Activated CD8-positive, alpha-beta memory T cell treated with anti-CD3 and anti-CD28 coated beads for 48 hours (primary cell): Measurements from ENCODE around the gene SMC1B.
"Not testable (repeated sequence)": the region's sequence is repeated elsewhere in the genome, so short reads cannot be mapped to it uniquely, and the experiment has no call there.

Experiments used
- DNase-seq, 3 experiments: peaks; one replicate each; pipeline ENCODE4 v3.0.0-alpha.2; 2020; ENCODE audit warnings: low read depth in 2 of 3, low spot score in 2 of 3

Gene SMC1B

DNA sequence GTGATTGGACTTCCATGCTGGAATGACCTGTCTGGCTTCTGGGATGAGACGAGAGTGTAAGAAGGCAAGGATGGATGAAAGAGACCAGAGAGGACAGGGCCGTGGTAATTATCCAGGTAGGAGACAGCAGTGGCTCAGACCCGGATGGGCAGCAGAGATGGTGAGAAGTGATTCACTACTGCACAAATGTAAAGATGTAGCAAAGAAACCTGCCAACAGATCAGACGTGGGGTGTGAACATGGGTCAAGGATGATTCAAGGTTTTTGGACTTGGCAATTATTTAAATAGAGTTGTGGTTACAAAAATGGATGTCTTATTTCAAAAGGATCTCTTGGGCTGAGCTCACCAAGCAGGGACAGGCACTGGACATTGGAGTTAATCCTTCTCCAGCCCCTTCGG, 32.8 kb upstream of the SMC1B start:
- DNase-seq = no peak

DNA sequence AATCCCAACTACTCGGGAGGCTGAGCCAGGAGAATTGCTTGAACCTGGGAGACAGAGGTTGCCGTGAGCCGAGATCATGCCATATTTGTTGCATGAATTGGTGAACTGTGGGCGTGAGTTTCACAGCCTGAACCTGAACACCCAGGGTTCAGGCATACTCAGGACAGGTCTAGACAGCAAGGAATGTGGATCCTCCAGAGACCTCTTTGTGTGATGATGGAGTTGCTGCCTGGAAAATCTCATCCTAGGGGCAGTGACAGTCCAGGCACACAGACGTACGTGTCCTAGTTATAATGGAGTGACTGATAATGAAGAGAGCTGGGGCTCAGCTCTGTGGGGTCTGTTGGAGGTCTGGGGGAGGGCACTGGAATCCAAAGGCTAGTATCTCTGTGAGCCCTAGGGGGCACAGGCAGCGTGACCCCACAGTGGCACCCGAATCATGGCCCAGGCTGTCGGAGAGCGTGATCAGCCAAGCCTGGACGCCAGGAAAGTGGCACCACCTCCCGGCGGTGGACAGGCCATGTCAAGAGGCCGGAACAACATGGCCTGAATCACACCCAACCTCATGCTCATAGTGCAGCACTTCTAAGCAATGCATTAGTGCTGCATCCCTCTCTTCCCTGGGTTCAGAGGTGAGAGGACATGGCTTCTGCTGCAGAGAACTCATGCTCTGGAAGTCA, 31.8 kb upstream of the SMC1B start:
- DNase-seq = no peak

DNA sequence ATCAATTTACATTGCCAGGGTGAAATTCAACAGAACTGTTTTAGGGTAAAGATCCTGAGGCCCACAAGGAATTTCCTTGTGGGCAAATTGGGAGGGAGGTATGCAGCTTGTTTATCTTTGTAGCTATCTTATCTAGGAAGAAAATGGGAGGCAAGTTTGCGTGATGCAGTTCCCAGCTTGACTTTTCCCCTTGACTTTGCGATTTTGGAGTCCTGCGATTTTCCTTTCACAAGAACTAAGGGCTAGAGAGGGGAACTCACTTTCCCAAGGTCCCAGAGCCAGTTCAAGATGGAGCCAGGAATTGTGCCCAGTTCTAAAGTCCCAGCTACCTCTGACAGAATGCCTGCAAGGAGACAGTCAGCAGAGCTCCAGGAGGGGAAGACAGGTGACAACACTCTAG, 30.8 kb upstream of the SMC1B start:
- no peak for DNase-seq

DNA sequence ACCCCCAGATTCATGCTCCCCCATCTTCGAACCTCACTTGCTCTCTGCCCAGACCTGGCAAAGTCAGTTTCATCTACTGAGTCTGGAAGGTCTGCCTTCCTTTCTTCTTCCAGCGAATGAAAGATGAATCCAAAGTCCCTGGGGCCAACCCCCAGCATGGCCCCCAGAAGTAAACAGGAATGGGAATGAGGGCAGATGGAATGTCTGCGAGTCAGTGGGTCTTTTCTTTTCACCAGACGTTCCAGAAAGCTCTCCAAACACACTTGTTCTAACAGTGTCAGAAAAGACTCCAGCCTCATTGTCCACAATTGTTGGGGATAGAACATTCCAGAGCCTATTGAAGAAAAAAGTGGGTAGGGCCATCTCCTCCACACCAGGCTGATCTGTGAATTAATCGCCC, 28.7 kb upstream of the SMC1B start:
- no peak for DNase-seq

DNA sequence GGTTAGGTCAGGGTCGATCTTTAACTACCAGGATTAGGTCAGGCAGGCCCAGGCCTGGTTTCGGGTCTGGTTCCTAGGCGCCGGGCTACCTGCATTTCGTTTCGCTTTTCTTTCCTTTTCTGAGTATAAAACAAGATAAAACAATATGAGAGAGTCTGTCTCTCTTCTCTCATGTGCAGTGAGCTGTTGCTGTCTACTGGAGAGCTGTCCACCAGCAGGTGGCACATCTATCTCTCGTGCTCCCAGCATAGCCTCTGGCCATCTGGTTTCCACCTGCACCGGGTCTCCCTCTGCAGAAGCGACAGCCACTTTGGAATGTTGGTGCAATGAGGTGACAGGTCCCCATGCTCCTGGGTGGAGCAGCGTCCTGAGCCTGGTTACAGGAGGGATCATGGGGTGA, 27.7 kb upstream of the SMC1B start:
- DNase-seq = no peak

DNA sequence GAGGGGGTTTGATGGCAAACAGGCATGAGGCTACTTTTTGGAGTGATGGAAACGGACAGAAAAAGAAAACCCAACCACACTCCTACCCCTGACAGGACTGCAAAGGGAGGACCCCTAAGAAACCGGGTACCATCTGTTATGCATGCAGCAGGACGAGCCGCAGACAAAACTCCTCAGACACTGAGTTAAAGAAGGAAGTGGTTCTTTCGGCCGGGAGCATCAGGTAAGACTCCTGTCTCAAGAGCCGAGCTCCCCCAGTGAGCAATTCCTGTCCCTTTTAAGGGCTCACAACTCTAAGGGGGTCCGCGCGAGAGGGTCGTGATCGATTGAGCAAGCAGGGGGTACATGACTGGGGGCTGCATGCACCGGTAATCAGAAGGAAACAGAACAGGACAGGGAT, 27.3 kb upstream of the SMC1B start:
- not testable (repeated sequence) for DNase-seq

DNA sequence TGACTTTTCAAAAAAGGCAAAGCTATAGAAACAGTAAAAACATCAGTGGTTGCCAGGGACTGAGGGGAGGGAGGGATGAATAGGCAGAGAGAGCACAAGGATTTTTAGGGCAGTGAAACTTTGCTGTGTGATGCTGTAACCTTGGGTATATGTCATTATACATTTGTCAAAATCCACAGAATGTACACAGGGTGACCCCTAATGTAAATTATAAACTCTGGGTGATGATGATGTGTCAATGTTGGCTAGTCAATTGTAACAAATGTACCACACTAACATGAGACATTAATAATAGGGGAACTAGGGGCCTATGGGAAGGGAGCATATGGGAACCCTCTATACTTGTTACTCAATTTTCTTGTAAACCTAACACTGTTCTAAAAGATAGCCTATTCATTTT, 24.9 kb upstream of the SMC1B start:
- no peak for DNase-seq

DNA sequence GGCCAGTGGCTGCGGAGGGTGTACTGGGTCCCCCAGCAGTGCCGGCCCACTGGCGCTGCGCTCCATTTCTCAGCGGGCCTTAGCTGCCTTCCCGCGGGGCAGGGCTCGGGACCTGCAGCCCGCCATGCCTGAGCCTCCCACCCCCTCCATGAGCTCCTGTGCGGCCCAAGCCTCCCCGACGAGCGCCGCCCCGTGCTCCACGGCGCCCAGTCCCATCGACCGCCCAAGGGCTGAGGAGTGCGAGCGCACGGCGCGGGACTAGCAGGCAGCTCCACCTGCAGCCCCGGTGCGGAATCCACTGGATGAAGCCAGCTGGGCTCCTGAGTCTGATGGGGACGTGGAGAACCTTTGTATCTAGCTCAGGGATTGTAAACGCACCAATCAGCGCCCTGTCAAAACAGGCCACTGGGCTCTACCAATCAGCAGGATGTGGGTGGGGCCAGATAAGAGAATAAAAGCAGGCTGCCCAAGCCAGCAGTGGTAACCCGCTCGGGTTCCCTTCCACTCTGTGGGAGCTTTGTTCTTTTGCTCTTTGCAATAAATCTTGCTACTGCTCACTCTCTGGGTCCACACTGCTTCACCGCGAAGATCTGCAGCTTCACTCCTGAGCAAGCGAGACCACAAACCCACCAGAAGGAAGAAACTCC, 23.6 kb upstream of the SMC1B start:
- DNase-seq = not testable (repeated sequence)

DNA sequence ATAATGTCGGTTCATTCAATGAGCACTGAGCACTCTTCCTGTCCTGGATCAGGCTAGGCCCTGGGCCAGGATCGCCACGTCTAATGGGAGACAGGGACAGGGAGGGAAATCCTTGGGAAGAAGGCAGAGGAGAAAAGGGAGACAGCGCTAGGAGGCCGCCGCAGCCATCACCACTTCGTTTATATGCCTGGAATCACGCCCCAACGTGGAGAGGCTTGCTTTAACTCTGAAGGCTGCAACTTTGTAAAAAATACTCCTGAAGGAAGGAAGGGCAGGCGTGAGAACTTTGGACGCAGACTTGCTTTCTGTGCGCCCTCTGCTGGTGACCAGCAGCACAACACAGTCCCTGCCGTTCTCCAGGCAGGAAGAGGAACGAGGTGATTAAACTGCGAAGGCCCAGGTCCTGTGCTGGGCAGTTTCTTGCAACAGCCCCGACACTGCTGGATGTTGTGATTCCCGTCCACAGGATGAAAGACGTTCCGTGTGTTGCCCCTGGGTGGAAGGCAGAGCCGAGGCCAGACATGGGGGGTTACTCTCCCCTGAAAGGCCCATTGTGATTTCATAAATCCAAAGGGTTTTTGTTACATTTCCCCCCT, 22.2 kb upstream of the SMC1B start:
- peak; percentile 28 to 59 (median 51) for DNase-seq

DNA sequence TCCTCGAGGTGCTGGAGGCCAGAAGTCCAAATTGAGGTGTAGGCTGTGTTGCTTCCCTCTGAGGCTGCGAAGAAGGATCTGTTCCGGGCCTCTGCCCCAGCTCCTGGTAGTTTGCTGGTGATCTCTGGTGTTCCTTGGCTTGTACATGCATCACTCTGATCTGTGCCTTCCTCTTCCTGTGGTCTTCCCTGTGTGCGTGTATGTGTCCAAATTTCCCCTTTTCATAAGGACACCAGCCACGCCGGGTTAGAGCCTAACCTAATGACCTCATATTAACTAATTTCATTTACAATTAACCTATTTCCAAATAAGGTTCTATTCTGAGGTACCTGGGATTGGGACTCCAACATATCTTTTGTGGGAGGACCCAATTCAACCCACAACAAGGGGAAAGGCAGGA, 21.6 kb upstream of the SMC1B start:
- no peak for DNase-seq

DNA sequence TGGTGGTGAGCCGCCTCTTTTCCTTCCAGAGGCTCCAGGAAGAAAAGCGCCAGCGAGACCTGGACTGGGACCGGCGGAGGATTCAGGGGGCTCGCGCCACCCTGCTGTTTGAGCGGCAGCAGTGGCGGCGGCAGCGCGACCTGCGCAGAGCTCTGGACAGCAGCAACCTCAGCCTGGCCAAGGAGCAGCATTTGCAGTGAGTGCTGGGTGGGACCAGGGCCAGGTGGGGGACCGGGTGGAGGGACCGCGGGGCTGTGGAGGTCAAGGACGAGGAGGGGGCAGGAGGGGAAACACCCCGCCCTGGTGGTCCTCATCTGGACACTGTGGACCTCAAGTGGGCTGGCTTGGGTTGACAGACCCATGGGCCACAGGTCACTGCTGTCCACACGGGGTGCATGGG, 17.5 kb upstream of the SMC1B start:
- DNase-seq = no peak

DNA sequence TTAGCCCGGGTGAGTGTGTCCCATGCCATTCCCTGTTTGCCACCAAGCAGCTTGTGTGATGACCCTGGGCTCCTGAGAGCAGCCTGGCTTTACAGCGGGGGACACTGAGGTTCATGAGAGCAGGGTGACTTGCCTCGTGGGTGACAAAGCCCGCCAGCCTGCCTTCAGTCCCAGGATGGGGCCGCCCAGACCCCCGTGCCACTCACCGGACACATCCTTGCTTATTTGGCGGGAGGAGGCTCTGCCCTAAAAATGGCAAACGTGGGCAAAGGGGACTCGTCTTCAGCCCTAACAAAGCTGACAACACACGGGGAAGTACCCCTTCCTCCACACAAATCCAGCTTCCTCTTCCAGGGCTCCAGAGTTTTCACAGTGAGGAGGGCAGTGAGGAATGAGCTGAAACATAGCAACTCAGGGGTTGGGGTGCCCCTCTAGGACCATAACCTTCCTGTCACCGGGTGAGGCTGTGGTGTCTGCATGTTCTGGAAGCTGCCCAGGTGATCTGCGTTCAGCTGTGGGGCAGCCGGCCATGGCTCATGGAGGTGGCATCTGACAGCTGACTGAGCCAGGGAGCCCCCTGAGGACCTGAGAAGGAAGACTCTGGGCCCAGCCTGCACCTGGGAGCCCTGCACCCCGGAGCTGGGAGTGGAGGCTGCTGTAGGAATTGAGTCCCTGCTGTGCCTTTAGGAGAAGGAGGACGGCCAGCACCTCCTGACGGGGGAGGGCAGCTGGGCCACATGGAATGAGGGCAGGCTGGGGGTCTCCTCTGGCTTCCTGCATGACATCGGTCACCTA, 16.8 kb upstream of the SMC1B start:
- DNase-seq = no peak

DNA sequence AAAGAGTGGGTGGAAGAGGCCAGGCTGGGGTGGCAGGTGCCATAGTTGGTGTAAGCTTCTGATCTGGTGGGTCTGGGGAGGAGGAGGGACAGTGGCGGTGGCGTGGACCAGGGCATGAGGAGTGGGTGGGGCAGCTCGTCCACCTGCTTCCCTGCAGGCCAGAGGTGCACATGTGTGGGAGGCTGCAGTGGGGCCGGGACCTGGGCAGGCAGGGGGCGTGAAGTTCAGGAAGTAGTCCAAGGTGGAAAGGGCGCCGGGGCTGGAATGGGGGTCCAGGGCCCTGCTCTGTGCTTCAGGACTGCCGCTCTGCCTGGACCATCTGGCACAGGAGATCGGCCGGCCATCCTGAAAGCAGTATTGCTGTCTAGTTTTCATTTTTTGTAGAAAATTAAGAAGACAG, 16.0 kb upstream of the SMC1B start:
- DNase-seq = no peak

DNA sequence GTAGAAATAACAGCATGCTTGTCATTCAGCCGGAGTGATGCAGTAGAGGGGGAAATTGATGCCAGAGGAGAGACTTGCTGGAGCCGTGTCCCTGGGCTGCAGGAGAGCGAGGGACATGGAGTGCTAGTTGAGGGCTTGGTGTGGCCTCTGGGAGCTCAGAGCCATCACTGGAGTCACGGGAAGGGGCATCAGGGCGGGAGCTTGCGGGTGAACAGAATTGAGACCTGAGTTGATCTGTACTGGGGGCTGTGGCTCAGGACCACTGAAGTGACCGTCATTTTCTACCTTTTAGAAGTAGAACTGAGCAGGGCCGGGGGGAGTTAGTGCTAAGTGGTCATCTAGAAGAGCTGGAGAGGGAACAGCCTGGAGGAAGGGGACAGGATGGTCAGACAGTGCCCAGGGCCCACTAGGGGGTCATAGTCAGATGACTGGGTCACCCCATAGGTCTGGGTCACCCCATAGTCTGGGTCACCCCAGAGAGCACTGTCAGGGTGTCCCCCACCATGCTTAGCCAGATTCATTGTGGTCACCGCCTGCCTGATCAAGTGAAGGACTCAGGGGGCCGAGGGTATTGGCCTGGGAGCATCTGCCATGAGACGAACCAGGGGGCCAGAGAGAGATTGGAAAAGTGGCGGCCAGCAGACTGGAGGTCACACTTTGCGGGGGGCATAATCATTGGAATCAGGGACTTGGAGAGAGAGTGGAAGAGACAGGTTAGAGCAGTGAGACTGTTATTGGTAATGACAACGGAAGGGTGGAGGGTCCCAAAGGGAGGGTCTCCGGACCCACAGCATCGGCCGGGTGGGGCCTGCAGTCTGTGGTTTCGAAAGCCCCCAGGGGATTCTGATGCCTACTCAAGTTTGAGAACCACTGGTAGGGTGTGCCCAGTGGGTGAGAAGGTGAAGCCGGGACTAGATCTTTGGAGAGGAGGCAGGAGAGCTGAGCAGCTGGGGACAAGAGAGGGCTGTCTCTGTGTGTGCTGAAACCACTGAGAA, 15.3 kb upstream of the SMC1B start:
- DNase-seq = no peak

DNA sequence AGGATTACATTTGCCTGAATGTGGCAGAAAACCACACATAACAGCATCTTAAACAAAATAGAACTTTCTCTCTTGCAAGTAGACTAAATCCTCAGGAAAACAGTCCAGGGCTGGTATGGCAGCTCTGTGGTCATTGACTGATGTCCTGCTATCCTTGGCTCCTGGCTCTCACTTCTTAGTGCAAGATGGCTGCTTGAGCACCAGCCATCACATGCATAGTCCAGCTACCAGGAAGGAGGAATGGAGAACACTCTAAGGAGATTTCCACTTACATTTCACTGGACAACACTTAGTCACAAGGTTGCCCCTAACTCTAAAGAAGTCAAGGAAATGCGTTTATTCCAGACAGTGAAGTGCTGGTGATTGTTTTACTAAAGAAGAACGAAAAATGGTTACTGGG, 13.7 kb upstream of the SMC1B start:
- no peak for DNase-seq

DNA sequence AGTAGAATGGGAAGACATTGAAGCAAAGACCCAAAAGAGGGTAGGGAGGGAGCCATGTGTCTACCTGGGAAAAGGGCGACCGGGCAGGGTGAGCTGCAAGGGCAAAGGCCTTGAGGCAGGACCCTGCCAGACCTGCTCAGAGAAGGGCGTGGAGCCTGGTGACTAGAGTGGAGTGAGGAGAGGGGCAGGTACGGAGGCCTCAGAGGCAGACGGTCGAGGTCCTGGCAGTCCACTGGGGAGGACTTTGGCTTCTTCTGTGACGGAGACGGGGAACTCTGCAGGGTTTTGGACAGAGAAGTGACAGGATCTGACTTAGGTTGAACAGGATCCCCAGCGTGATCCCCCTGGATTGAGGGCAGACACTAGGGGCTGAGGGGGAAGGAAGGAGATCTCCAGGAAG, 13.0 kb upstream of the SMC1B start:
- no peak for DNase-seq

DNA sequence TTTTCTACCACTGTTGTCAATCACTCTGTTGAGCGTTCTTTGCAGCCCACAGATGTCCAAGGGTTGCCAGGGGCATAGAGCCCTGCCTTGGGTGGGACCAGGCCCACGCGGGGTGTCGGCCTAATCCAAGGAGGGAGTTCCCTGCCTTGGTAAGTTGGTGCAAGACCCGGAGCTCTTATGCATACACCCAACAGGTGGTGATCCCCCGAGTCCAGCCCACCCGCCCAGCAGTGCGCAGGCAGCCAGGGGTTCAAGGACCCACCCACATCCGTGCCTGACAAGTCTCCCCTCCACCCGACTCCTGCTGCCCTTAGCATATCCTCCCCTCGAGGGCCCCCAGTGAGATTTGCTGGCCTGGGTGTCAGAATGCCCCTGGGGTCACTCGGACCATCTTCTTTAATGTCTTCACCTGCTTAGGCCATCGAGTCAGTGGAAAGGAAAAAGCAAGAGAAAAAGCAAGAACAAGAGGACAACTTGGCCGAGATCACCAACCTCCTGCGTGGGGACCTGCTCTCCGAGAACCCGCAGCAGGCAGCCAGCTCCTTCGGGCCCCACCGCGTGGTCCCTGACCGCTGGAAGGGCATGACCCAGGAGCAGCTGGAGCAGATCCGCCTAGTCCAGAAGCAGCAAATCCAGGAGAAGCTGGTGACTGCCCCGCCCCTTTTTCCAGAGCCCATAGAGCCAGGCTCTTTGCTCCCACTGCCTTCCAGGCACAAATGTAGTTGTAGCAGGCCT, 12.3 kb upstream of the SMC1B start:
- DNase-seq = no peak

DNA sequence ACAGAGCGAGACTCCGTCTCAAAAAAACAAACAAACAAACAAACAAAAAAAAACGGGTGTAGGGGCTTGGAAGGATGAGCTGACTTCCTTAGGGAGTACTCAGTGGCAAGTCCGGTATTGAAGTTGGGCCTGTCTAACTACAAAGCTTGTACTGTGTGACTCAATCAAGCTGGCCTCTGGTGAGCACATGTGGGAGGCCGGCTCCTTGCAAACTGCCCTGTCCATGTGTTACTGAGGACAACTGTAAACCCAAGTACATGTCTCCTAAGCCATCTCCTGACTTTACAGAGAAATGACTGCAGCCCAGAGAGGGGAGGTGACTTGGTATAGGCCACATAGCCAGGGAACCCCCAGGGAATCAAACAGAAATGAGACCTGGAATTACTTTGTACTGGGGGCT, 11.7 kb upstream of the SMC1B start:
- no peak for DNase-seq

DNA sequence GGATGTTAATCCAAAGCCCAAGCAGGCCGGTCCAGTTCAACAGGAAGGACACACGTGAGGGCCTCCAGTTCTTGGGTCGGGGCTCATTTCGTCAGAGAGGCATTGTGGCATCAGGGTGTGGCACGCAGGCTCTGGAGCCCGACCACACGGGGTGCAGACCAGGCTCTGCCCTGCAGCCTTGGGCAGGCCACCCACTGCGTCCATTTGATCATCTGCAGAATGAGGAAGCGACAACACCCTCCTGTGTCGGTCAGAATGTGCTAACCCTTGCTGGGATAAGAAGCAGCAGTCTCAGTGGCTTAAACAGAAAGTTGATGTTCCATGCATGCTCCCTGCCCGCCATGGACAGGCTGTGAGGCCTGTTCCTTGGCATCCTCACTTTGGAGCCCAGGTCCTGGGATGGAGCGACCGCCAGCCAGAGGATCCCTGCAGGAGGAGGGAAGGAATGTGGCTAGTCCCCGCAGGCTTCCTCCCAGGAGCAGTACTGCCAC, 10.9 kb upstream of the SMC1B start:
- DNase-seq = no peak

DNA sequence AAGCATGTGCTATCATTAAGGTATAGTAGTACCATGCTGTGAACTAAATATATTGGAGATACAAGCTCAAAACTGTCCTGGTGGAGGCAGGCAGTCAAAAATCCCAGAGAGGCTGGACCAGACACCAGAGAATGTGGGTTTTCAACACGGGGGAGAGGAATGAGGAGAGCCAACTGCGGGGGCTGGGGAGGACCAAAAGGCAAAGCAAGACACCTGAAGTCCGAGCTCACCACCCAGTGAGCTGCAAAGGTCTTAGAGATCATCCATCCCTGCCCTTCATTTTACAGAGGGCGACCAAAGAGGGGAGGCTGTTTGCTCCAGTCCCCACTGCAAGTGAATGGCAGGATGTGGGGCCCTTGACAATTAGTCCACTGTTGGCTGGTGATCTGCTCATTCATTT, 10.1 kb upstream of the SMC1B start:
- no peak for DNase-seq
